GM21367 (cell line): ENCODE results near the gene CAMKV.
"Not testable (repeated sequence)": the region's sequence is repeated elsewhere in the genome, so short reads cannot be mapped to it uniquely, and the experiment has no call there.

Experiments
- ATAC-seq: cut with Tn5 transposase; IDR thresholded peaks from one replicate; pipeline ENCODE4 v1.9.1; 2021; ENCODE audit not compliant: unreplicated experiment

CAMKV gene

GRCh38 chr3:49855662-49856061 is 14.0 kb downstream of the CAMKV start:
- no peak for ATAC-seq

GRCh38 chr3:49845694-49846093 is 24.0 kb downstream of the CAMKV start:
- ATAC-seq, result no peak

GRCh38 chr3:49844464-49845183 is 25.1 kb downstream of the CAMKV start:
- no peak for ATAC-seq

- no peak for ATAC-seq
These were observed 26.7 kb downstream of the CAMKV start for GRCh38 chr3:49842843-49843517.

- ATAC-seq, result no peak
These were observed 27.9 kb downstream of the CAMKV start for GRCh38 chr3:49841806-49842205.

GRCh38 chr3:49841126-49841696 is 28.5 kb downstream of the CAMKV start:
- ATAC-seq, result no peak

- no peak for ATAC-seq
These were observed 29.3 kb downstream of the CAMKV start for GRCh38 chr3:49840388-49840787.

GRCh38 chr3:49839193-49839809 is 30.4 kb downstream of the CAMKV start:
- ATAC-seq, result no peak

- no peak for ATAC-seq
These were observed 38.4 kb downstream of the CAMKV start for GRCh38 chr3:49831341-49831740.

GRCh38 chr3:49826016-49826415 is 43.7 kb downstream of the CAMKV start:
- no peak for ATAC-seq

GRCh38 chr3:49823131-49823530 is 46.6 kb downstream of the CAMKV start:
- ATAC-seq, result not testable (repeated sequence)

- no peak for ATAC-seq
These were observed 56.1 kb downstream of the CAMKV start, which contains the start of gene UBA7 for GRCh38 chr3:49813497-49814174. Gene UBA7 (minus strand): TSS chr3:49813953. CDS start chr3:49813787, 166 bp downstream.

- ATAC-seq, result no peak
These were observed 56.7 kb downstream of the CAMKV start for GRCh38 chr3:49812916-49813496.
